Activated T-cell treated with anti-CD3 and anti-CD28 coated beads for 4 hours (primary cell): Measurements from ENCODE around the gene DUSP8.

Experiments used
- DNase-seq: peaks from one replicate; pipeline ENCODE4 v3.0.0-alpha.2; 2020

DUSP8 gene

GRCh38 chr11:1530686-1531448 is 41.2 kb downstream of the DUSP8 start:
- no peak for DNase-seq

- no peak for DNase-seq
Measured at GRCh38 chr11:1529774-1530173, 42.3 kb downstream of the DUSP8 start.

- no peak for DNase-seq
Measured at GRCh38 chr11:1529286-1529685, 42.8 kb downstream of the DUSP8 start.

DNA sequence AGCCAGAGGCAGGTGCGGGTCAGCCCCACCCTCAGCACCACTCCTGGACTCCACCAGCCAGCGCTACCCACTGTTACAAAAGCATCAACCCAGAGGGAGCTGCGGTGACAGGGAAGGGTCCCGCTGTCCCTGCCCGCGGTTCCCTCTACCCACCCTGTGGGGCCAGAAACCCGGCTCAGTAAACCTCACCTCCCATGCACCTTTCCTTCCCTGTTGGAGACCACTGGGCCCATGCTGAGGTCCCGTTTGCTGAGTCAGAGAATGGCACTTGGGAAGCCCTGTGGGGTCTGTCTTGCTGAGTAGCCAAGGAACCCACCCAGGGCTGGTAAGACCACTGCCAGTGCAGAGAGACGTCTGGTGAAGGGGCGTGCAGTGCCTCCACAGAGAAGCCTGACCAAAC is 43.4 kb downstream of the DUSP8 start:
- no peak for DNase-seq

- DNase-seq = no peak
Measured at GRCh38 chr11:1526785-1527184, 45.3 kb downstream of the DUSP8 start.

DNA sequence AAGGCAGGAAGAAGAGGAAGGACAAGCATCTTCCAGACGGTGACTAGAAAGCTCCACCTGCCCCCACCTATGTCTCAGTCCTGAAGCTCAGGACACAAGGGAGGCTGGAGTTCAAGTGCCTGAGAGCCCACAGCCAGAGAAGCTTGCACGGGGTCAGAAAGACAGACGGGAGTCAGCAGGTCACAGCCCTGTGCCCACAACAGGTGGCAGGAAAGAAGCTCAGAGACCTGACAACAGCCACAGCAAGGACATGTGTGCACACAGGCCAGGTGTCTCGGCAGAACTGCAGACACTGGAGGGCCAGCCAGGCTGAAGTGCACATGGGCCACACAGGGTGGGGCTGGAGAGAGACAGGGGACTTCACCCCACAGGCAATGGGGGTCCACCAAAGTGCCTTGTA is 48.3 kb downstream of the DUSP8 start:
- DNase-seq = no peak

DNA sequence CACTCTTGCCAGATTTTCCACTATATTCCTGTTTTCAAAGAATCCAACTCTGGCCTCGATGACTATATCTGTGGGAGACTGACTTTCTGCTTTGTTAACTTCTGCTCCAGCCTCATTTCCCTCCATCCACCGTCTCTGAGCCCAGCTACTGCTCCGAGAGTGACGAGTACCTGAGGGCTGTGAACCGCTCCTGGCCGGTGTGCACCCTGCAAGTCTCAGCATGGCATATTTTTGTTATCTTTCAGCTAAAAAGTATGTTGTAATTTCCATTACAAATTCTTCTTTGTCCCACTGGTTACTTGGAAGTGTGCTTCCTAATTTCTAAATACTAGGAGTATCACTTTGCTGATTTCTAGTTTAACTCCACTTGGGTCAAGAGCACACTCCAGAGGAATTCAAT is 49.0 kb downstream of the DUSP8 start:
- no peak for DNase-seq

DNA sequence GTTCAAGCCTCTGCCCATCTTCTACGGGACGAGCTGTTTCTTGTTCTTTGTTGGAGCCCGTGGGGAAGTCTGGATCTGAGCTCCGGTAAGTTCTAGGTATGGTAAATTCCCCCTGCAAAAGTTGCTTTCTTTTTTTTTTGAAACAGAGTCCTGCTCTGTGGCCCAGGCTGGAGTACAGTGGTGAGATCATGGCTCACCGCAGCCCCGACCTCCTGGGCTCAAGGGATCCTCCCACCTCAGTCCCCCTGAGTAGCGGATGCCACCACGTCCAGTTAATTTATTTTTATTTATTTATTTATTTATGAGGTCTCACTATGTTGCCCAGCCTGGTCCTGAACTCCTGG is 50.0 kb downstream of the DUSP8 start:
- no peak for DNase-seq

- no peak for DNase-seq
Measured at GRCh38 chr11:1521382-1522080, 50.5 kb downstream of the DUSP8 start.

- no peak for DNase-seq
Measured at GRCh38 chr11:1520663-1521267, 51.3 kb downstream of the DUSP8 start.

GRCh38 chr11:1520209-1520662 is 51.8 kb downstream of the DUSP8 start:
- DNase-seq = no peak

GRCh38 chr11:1519028-1520010 is 52.8 kb downstream of the DUSP8 start:
- DNase-seq = no peak

GRCh38 chr11:1518301-1518700 is 53.8 kb downstream of the DUSP8 start:
- DNase-seq = no peak

- no peak for DNase-seq
Measured at GRCh38 chr11:1517117-1518005, 54.7 kb downstream of the DUSP8 start.

GRCh38 chr11:1516273-1517067 is 55.6 kb downstream of the DUSP8 start:
- no peak for DNase-seq

- peak; percentile 68 for DNase-seq
Measured at GRCh38 chr11:1515082-1516060, 56.7 kb downstream of the DUSP8 start.

GRCh38 chr11:1514336-1515061 is 57.6 kb downstream of the DUSP8 start:
- DNase-seq = no peak

- DNase-seq = no peak
Measured at GRCh38 chr11:1513326-1514296, 58.5 kb downstream of the DUSP8 start.
